Measurements from ENCODE around the gene KMT2E. TPM values are rescaled to one million over a fixed set of nuclear protein-coding genes. Genes with fewer than 3 reads are reported as not detected.
A peak's percentile ranks its signal among the peaks of the same experiment; 100 is the strongest.

The KMT2E gene
- total RNA-seq, 2 experiments from 2014 or later = 50.1 to 72.8 TPM

- Histone ChIP-seq H3K9me3 (ENCODE audit: low read length) (no peaks in the 10 kb centered on the region), H3K79me2 (ENCODE audit: insufficient read depth, low read depth, low read length) (peaks cover 100% of the 10 kb centered on the region), H3K9me2 (ENCODE audit: insufficient read depth, low read length) (no peaks in the 10 kb centered on the region), H3K4me3 (ENCODE audit: low read depth, low read length, poor library complexity, severe bottlenecking) (no peak overlapping the region), H3K27ac (ENCODE audit: low read depth, low read length, poor library complexity, severe bottlenecking) (no peak overlapping the region), H3K36me3 (ENCODE audit: insufficient read depth, low read length) (peaks cover 23% of the 10 kb centered on the region), H4K20me1 (ENCODE audit: insufficient read depth, low read length) (peaks cover 68% of the 10 kb centered on the region), H2AFZ (ENCODE audit: low read length) (no peak overlapping the region), H3K4me2 (ENCODE audit: low read length) (peak overlapping the region; percentile 10; the same call in 1 of the 2 replicates), H3K4me1 (ENCODE audit: insufficient read depth, low read length, poor library complexity, severe bottlenecking) (peaks cover 84% of the 10 kb centered on the region)
- TF ChIP-seq EZH2phosphoT487 (IDR thresholded peaks at IDR 0.05; ENCODE audit: borderline replicate concordance, low read depth, low read length) = no peak
- TF ChIP-seq CTCF (conservative IDR thresholded peaks at IDR 0.05; ENCODE audit: low read length) = no peak
- CTCF ChIA-PET (ENCODE audit: unreplicated experiment) = no interaction called here
- DNase-seq (ENCODE audit: low spot score) = no peak
- TSS peak; percentile 0 for BruUV-seq (replicated peaks)
- POLR2A ChIA-PET = interaction anchor here (1.0 to 1.5 kb wide), 2 partner anchors 10 to 34 kb away, joined by 3 to 7 read pairs; no protein-coding TSS in a partner anchor
- intact Hi-C loops (cut with micrococcal nuclease; ENCODE audit: unreplicated experiment) = no loop called here
Observed at GRCh38 chr7:105024734-105025133, 10.7 kb downstream of the KMT2E start.

- Histone ChIP-seq H3K4me1 (ENCODE audit: insufficient read depth, low read length, poor library complexity, severe bottlenecking) (peaks cover 64% of the 10 kb centered on the region), H3K4me3 (ENCODE audit: low read depth, low read length, poor library complexity, severe bottlenecking) (no peak overlapping the region), H3K36me3 (ENCODE audit: insufficient read depth, low read length) (peaks cover 28% of the 10 kb centered on the region), H3K9me3 (ENCODE audit: low read length) (no peaks in the 10 kb centered on the region), H3K27ac (ENCODE audit: low read depth, low read length, poor library complexity, severe bottlenecking) (no peak overlapping the region), H2AFZ (ENCODE audit: low read length) (no peak overlapping the region), H3K79me2 (ENCODE audit: insufficient read depth, low read depth, low read length) (peaks cover 100% of the 10 kb centered on the region), H3K9me2 (ENCODE audit: insufficient read depth, low read length) (no peaks in the 10 kb centered on the region), H4K20me1 (ENCODE audit: insufficient read depth, low read length) (peaks cover 61% of the 10 kb centered on the region), H3K4me2 (ENCODE audit: low read length) (no peak overlapping the region)
- DNase-seq (ENCODE audit: low spot score) = no peak
- no TSS peak for BruUV-seq (replicated peaks)
- ChIA-PET POLR2A (interaction anchor here (0.5 to 4.7 kb wide), 10 partner anchors 10 to 446 kb away, joined by 3 to 49 read pairs (median 4); no protein-coding TSS in a partner anchor), CTCF (ENCODE audit: unreplicated experiment) (interaction anchor here (1.2 kb wide), 1 partner anchor 9 kb away, joined by 6 read pairs; no protein-coding TSS in a partner anchor)
- intact Hi-C loops (cut with micrococcal nuclease; ENCODE audit: unreplicated experiment) = no loop called here
- TF ChIP-seq CTCF (conservative IDR thresholded peaks at IDR 0.05; ENCODE audit: low read length) (no peak), EZH2phosphoT487 (IDR thresholded peaks at IDR 0.05; ENCODE audit: borderline replicate concordance, low read depth, low read length) (no peak)
Observed at GRCh38 chr7:105026750-105027149, 12.7 kb downstream of the KMT2E start.

DNA sequence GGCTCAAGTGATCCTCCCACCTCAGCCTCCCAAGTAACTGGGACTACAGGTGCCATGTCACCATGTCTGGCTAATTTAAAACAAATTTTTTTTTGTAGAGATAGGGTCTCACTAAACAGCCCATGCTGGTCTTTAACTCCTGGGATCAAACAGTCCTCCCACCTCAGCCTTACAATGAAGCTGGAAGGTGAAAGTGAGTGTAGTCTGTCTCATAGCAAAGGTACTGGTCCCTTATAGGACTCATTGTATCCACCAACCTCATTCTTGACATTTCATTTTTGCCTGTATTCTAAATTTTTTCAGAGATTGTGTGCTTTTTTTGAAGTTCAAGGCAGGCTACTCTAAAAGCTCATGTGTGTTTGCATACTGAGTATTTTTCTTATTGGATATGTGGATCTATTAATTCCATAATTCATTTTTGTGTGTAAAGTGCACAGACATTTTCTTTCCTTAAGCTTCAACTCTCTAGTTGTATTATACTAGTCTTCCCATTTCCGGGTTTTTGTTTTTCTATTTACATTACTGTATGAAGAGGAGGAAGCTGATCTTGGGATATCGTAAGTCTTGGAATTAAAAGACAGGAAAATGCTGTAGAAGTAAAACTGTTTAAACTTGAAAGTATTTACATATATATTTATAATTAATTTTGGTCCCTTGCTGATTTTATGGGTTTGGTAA, 13.3 kb downstream of the KMT2E start:
- ChIA-PET CTCF (ENCODE audit: unreplicated experiment) (interaction anchor here (1.8 kb wide), 1 partner anchor 12 kb away, joined by 4 read pairs; no protein-coding TSS in a partner anchor), POLR2A (interaction anchor here (0.5 to 4.7 kb wide), 10 partner anchors 11 to 445 kb away, joined by 3 to 49 read pairs (median 3); no protein-coding TSS in a partner anchor)
- no TSS peak for BruUV-seq (replicated peaks)
- H3K27ac ChIP-seq (ENCODE audit: low read depth, low read length, poor library complexity, severe bottlenecking) = no peak overlapping the region
- H3K4me2 ChIP-seq (ENCODE audit: low read length) = peak overlapping the region; percentile 19
- H3K9me3 ChIP-seq (ENCODE audit: low read length) = no peaks in the 10 kb centered on the region
- no peak for DNase-seq (ENCODE audit: low spot score)
- no peak overlapping the region for H2AFZ ChIP-seq (ENCODE audit: low read length)
- peaks cover 55% of the 10 kb centered on the region for H4K20me1 ChIP-seq (ENCODE audit: insufficient read depth, low read length)
- peaks cover 58% of the 10 kb centered on the region for H3K4me1 ChIP-seq (ENCODE audit: insufficient read depth, low read length, poor library complexity, severe bottlenecking)
- no peak overlapping the region for H3K4me3 ChIP-seq (ENCODE audit: low read depth, low read length, poor library complexity, severe bottlenecking)
- H3K36me3 ChIP-seq (ENCODE audit: insufficient read depth, low read length) = peaks cover 28% of the 10 kb centered on the region
- TF ChIP-seq CTCF (conservative IDR thresholded peaks at IDR 0.05; ENCODE audit: low read length) (no peak), EZH2phosphoT487 (IDR thresholded peaks at IDR 0.05; ENCODE audit: borderline replicate concordance, low read depth, low read length) (no peak)
- intact Hi-C loops (cut with micrococcal nuclease; ENCODE audit: unreplicated experiment) = no loop called here
- H3K9me2 ChIP-seq (ENCODE audit: insufficient read depth, low read length) = no peaks in the 10 kb centered on the region
- H3K79me2 ChIP-seq (ENCODE audit: insufficient read depth, low read depth, low read length) = peaks cover 100% of the 10 kb centered on the region
